T-helper 9 cell (primary cell): Measurements from ENCODE around the gene ITGB3.
A peak's percentile ranks its signal among the peaks of the same experiment; 100 is the strongest.
"Not testable (repeated sequence)": the region's sequence is repeated elsewhere in the genome, so short reads cannot be mapped to it uniquely, and the experiment has no call there.

Source experiments
- DNase-seq: peaks from one replicate; pipeline ENCODE4 v3.0.0-alpha.2; 2020
- total RNA-seq, 2 donors: gene quantifications; one replicate each; lab custom pipeline; 2026; lab: John Stamatoyannopoulos, UW

The ITGB3 gene
- total RNA-seq: 0 to 0.35 reads per million in 2 donors

GRCh38 chr17:47253541-47254402 is at the start of gene ITGB3:
Gene ITGB3, plus strand, starts transcription at chr17:47253827. Its CDS starts 35 bp downstream, at chr17:47253862.
- DNase-seq: peak; percentile 56

GRCh38 chr17:47203984-47204721 is 49.5 kb upstream of the ITGB3 start:
- no peak for DNase-seq

DNA sequence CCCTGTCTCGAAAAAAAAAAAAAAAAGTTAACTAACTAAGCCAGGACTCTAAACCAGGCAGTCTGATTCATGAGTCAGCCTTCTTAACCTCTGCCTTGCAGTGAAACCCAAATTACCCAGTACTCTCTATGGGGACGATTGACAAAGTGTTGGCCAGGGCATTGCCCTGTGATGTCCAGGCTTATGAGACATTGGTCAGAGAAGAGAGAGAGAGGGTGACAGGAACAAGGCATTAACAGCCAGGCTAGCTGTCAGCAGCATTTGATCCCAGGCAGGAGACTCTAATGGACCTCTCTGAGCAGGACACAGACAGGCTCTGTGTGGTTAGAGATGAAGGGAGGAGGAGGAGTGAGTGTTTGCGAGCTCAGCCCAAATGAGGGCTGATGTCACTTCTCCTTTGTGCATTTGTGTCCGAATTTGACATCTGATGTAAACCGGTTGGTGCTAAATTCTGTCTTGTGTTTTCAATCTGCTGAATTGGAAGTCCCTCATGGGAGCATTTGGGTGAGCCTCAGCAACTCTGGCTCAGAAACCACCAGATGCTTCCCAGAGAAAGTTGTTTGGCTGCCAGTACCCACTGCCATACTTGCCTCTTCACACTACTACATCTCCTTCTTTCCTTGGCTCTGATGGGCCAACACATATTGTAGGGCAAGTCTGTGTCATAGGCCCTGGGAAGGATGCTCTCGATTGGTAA is 48.8 kb upstream of the ITGB3 start:
- DNase-seq: no peak

DNA sequence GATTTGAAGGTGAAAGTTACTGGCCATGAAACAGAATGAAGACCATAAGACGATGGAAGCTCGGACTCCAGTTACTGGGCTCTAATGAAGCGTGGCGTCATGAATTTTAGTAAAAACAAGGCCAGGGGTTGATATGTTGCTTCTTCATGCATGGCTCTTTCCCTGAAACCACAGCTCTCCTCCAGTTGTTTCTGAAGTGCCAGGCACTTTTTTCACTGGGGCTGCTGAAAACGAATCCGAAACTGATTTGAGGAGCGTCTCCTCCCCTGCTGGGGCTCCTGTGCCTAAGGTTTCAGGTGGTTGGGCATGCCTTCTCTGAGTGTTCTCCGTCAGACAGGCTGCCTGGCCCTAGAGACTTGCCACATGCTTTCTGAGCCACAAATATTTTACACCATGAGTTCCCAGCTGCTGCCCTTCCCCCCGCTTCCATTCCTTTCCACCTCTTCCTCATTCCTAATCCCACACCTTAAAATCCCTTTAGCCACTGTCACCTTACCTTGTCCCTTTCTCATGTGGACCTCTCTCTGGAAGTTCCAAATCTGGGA is 48.1 kb upstream of the ITGB3 start:
- peak; percentile 51 for DNase-seq

DNA sequence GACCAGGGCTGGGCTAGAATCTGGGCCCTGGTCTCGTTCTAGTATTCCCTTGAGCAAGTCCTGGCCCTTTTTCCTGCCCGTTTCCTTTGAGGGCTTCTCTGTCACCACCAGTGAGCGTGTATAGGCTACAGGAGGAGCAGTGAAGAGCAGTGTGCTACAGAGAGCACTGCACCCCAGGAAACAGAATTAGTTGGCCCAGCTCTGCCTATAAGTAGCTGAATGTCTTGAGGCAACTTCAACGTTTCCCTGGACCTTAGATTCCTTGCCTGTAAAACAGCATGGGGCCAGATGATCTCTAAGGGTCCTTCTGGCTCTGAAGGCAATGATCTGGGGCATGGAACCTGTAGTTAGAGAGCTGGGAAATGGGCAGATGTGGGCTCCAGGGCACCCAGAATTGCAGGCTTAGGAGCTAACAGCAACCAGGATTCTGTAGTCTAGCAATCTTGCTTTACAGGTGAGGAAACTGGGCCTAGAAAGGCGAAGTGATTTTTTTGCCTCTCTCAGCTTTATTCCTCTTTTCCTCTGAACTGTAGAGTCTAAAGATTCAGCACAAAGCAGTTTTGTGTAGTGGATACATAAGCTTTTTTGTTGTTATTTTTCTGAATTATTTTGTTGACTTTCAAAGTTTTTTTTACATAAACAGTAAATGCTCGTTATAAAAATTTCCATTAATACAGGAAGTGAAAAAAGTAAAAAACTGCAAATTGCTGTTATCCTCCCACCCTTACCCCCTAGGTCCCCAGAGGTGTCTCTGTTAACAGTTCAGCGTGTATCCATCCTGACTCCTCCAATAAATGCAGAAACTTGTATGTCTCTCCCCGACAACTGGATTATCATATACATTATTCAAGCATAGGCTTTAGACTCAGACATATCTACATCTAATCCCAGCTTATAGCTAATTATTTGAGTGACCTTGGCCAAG is 46.2 kb upstream of the ITGB3 start:
- DNase-seq: no peak

DNA sequence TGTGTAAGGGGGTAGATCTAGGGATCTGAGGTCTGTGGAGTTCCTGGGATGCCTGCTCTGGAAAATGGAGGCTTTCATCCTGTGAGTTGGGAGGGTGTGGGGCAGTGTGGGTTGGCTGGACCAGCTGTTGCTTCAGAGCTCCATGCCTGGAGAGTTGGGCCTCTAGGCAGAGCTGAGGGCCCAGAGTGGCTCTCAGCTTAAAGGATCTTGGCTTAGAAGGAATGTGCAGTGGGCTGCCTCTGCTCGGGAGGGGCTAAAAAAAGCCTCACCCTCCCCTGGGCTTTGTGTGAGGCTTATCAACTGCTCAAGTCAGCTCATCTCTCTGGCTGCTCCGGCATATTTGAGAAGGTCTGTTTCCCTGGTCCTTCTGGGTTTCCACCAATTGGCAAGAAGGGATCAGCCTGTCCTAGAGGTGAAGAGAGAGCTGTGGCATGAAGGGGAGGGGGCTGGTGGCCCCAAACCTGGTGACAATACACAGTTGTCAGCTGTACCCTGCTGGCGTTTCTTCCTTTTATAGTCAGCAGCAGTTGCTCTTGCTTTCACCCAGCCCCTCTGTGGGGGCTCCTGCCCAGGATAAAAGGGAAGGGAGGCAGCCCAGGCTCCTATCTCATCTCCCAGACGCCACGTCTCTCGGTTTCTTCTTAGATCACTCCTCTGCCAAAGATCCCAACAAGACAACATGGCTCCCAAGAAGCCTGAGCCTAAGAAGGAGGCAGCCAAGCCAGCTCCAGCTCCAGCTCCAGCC is 44.7 kb upstream of the ITGB3 start, which contains the start of gene MYL4:
TSS of gene MYL4 (plus strand) at position 605 of the 745 bp plus-strand sequence. CDS start at position 680, 75 bp downstream.
- DNase-seq: no peak

DNA sequence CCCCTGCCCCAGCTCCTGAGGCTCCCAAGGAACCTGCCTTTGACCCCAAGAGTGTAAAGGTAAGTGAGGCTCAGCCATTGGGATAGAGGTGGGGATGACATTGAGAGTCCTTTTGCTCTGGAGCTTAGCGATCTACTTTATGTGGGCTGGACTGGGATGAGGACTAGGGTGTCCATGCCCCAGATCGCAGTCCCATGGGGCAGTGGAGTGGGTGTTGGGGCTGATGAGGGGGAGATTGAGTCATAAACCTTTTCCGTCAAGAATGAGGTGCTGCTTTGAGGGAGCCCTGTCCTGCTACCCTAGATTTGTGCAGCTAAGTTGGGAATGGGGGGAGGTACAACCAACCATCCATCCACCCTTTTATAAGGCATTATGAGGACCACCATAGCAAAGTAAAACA is 44.1 kb upstream of the ITGB3 start:
- no peak for DNase-seq

- no peak for DNase-seq
These were observed 43.5 kb upstream of the ITGB3 start for GRCh38 chr17:47210105-47210504.

DNA sequence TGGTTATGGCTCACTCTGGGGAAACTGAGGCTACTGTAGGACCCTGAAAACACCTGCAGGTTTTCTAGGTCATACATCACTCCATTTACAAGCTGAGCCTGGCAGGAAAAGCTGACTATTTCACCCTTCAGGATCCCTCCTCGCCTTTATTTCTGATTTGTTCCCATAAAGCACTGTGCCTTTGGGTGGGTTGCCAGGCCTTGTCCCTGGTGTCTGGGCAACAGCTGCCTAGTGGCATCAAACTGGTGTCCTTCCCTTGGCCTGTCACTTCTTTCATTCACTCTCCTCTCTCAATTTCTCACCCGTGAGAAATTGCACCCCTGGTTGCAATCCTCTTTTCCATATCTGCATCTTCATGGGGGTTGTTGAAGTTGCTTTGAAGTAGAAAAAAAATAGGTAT is 42.8 kb upstream of the ITGB3 start:
- no peak for DNase-seq

- DNase-seq: no peak
These were observed 41.2 kb upstream of the ITGB3 start for GRCh38 chr17:47212458-47212857.

- no peak for DNase-seq
These were observed 40.1 kb upstream of the ITGB3 start for GRCh38 chr17:47213540-47213939.

GRCh38 chr17:47214931-47215330 is 38.7 kb upstream of the ITGB3 start:
- no peak for DNase-seq

- not testable (repeated sequence) for DNase-seq
These were observed 36.8 kb upstream of the ITGB3 start for GRCh38 chr17:47216821-47217220.

DNA sequence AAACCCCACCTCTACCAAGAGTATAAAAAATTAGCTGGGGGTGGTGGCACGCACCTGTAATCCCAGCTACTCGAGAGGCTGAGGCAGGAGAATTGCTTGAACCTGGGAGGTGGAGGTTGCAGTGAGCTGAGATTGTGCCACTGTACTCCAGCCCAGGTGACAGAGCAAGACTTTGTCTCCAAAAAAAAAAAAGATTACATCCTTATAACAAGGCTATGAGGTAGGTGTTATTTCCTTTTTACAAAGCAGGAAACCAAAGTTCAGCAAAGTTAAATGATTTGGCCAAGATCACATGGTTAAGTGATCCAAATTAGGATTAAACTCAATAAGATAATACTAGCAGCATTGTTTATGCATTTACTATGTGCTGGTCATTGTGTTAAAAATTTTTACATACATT is 36.3 kb upstream of the ITGB3 start:
- DNase-seq: not testable (repeated sequence)

DNA sequence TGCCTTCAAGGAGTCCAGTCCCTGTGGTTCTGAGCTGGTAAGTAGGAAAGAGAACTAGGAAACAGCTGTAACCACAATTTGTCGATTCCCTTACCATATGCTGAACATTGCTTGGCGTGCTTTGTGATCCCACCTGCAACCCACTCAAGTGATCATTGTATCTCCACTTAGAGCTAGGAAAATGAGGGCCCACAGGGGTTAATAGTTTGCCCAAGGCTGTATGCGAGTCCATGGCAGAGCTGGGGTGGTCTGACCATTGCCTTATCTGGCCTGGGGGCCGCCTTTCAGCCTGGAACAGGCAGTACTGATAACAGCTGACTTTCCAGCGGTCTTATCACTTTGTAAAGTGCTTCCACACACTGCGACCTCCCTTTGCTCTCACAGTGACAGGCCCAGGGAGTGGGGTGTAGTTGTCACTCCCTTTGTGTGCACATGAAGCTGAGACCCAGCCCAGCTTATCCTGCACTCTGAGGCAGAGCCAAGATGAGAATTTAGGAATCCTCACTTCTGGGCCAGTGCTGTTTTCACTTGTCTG is 34.7 kb upstream of the ITGB3 start:
- DNase-seq: no peak

DNA sequence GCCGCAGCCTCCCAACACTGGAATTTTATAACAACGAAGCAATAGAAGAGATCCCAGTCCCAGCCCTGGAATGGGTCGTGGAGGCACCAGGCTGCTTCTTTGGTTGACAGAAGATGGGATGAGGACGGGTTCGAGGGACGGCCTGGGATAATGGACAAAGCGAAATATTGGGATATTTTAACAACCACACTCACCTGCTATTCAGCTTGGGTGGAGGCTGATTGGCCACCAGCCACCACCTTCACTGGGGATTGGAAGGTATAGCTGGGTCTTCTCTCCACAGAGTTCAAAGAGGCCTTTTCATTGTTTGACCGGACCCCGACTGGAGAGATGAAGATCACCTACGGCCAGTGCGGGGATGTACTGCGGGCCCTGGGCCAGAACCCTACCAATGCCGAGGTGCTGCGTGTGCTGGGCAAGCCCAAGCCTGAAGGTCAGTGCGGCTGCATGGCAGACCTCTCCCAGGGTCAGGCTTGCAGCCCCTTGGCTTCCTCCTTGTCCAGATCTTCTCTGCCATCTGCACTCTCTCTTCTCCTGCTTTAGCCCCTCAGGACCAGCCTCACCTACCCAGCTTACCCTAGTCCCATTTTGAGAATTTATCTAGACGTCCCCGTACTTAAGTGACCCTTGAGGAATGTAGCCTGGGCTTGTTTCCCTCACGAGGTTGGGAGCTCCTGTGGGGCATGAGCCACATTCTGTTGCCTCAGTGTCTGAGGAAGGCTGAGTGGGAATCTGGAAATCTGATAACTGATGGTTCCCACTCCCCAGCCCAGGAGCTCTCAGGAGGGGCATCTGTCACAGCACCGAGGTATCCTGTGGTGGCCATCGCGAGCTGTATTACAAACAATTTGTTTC is 33.8 kb upstream of the ITGB3 start:
- DNase-seq: no peak

DNA sequence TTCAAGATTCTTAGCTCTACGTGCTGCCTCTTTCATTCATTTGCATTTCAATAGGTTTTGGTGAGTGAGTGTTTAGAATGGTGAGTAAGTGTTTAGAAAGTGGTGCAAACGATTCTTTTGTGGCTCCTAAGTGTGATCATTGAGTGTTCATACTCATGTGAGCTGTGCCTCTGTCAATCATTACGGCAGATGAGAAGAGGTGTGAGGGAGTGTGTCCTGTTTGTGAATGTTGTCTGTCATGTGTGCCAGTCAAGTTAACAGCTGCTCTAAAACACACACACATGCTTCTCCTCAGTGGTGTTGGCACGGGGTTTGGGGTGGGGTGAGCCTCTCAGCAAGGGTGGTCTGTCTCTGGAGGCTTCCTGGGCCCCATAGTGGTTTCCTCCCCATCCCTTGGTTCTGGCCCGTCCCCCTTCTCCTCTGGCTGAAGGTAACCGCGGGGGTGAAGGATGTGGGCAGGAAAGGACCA is 33.1 kb upstream of the ITGB3 start:
- DNase-seq: no peak

GRCh38 chr17:47221154-47221553 is 32.5 kb upstream of the ITGB3 start:
- no peak for DNase-seq

DNA sequence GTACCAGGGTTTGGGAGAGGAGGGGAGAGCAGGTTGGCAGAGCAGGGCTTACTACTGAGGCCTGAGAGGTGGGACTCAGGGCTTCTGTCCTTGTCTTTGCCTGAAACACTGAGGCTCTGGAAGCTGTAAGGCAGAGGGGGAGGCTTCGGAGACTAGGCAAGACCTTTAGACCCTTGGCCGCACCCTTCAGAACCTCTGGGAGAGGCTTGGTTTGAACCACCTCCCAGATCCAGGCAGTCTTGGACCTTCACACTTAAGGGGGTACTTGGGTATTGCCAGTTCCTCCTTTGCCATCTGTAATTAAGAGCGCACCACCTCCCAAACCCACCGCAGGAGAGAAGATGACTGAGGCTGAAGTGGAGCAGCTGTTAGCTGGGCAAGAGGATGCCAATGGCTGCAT is 31.6 kb upstream of the ITGB3 start:
- DNase-seq: no peak

GRCh38 chr17:47223007-47223406 is 30.6 kb upstream of the ITGB3 start:
- no peak for DNase-seq
